Measurements from ENCODE around the gene SORCS2.

The SORCS2 gene

GRCh38 chr4:7224001-7224400 is 31.7 kb downstream of the SORCS2 start:
- no peak for DNase-seq (ENCODE audit: low read depth)

- no peak for DNase-seq (ENCODE audit: low read depth)
Observed at GRCh38 chr4:7224878-7225533, 32.7 kb downstream of the SORCS2 start.

DNA sequence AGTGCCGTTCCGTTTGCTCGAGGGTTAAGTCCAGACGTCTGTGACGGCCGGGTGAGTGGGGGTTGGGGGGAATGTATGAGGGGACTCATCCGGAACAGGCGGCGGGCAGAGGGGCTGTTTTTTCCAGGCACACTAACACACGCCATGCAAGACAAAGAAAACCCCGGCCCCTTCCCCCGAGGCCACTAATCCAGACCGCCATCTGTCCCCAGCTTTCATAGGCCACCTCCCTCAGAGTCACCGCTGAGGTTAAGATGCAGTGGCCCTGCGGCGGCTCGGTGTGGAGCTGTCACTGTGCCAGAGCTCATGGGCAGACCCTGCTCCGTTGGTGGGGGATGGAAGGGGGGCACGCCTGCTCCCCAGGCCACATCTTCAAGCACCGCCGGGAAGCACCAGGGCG is 34.1 kb downstream of the SORCS2 start:
- DNase-seq (ENCODE audit: low read depth), result no peak

DNA sequence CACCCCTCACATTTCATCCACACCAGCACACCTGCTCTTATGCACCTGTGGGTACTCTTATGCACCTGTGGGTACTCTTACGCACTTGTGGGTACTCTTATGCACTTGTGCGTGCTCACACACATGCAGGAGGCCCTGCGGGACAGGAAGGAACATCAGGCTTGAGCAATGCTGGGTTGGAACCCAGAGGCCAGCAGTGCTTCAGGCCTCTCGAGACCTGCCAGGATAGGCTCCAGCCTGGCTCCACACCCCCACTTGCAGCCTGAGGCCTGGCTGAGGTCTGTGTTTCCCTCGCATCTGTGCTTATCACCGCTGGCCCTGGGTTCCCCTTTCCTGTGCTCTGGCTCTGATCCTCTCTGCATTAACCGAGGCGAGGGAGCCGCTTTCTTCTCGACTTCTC is 34.7 kb downstream of the SORCS2 start:
- no peak for DNase-seq (ENCODE audit: low read depth)

DNA sequence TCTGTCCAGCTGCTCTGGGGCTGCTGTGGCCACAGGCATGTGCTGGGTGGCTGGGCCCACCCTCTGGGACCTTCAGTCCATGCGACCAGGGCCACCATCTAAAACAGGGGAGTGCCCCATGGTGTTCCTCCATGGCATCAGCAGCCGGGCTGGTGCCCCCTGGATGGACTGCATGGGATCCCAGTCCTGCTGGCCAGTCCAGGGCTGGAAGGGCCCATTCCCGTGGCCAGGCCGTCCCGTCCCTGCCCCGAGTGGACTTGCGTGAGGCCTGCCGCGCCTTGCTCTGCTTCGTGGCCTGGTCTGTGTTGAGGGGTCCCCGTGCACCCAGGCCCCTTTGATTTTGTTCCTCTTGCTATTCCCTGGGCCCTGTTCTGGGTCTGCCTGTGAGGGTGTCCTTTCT is 36.4 kb downstream of the SORCS2 start:
- no peak for DNase-seq (ENCODE audit: low read depth)

- no peak for DNase-seq (ENCODE audit: low read depth)
Observed at GRCh38 chr4:7232061-7232650, 39.8 kb downstream of the SORCS2 start.

DNA sequence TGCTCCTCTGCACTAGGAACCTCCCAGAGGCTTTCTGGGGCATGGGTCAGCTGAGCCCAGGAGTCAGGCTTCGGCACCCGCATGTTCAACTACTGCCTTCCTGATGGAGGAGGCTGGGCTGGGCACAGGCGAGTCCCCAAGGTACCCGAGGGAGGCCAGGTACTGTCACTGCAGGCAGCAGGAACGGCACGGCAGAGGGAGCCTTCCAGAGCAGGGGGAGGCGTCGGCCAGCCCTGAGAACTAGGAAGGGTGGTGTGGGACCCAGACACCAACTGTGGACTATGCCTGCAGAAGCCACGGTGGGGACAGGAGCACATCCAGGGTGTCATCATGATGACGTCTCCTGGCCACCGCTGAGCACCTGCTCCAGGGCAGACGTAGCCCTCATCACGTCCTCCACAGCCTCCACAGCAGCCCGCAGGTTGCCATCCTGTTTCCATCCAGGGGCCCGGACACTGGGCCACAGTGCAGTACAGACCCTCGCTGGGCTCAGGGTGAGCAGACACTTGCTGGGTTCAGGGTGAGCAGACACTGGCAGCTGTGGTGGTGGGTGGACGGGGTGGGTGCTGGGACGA is 40.8 kb downstream of the SORCS2 start:
- DNase-seq (ENCODE audit: low read depth), result no peak

GRCh38 chr4:7233601-7234000 is 41.3 kb downstream of the SORCS2 start:
- no peak for DNase-seq (ENCODE audit: low read depth)

GRCh38 chr4:7234355-7235029 is 42.2 kb downstream of the SORCS2 start:
- no peak for DNase-seq (ENCODE audit: low read depth)

DNA sequence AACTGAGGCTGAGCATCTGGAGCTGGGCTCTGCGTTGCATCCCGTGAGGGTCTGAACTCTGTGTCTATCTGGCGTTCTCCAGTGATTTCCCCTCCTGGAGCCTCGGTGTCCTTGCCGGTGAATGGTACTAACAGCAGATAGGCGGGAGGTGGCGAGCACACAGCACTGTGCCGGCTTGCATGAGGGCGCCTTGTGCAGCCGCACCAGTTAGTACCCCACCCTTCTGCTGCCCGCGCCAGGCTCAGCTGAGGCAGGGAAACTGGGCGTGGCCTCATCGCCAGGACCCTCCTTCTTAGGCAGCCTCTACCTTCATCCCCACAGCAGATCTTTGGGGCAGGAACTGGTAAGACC is 42.7 kb downstream of the SORCS2 start:
- DNase-seq (ENCODE audit: low read depth), result no peak

- no peak for DNase-seq (ENCODE audit: low read depth)
Observed at GRCh38 chr4:7236847-7237246, 44.5 kb downstream of the SORCS2 start.

- no peak for DNase-seq (ENCODE audit: low read depth)
Observed at GRCh38 chr4:7237873-7238272, 45.5 kb downstream of the SORCS2 start.

GRCh38 chr4:7238300-7238960 is 46.1 kb downstream of the SORCS2 start:
- no peak for DNase-seq (ENCODE audit: low read depth)

- DNase-seq (ENCODE audit: low read depth), result no peak
Observed at GRCh38 chr4:7239101-7239820, 46.9 kb downstream of the SORCS2 start.

GRCh38 chr4:7239844-7240243 is 47.5 kb downstream of the SORCS2 start:
- DNase-seq (ENCODE audit: low read depth), result no peak

GRCh38 chr4:7240306-7240705 is 48.0 kb downstream of the SORCS2 start:
- no peak for DNase-seq (ENCODE audit: low read depth)

GRCh38 chr4:7241597-7242125 is 49.3 kb downstream of the SORCS2 start:
- no peak for DNase-seq (ENCODE audit: low read depth)

- DNase-seq (ENCODE audit: low read depth), result no peak
Observed at GRCh38 chr4:7242766-7243165, 50.4 kb downstream of the SORCS2 start.

DNA sequence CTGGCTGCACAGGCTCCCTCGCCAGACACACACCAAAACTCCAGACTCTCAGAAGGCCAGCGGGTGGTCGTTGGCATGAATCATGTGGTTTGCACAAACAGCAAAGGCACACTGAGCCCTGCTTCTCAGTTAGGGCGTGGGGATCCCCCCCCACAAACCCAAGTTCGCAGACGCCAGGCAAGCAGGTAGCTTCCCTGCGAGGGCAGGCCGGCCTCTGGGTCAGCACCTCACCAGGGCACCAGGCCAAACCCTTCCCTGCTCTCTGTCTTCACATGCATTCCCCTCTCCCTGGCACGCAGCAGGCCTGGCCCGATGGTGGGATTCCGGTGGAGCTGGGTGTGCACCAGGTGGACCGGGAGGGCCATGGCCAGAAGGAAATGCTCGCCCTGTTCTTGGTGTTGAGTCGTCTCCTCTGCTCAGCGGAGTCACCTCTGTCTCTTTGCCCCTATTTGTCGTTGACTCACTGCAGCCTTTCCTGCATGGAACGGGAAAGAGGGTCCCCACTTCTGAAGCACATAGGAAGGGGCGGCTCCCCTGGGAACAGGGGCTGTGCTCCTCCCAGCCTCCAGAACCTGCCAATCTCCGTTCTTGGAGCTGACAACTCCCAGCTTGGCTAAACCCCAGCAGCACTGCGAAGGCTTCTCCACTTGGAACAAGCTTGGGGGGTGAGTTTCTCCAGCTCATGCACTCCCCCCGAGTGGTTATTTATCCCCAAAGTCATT is 51.4 kb downstream of the SORCS2 start:
- no peak for DNase-seq (ENCODE audit: low read depth)

DNA sequence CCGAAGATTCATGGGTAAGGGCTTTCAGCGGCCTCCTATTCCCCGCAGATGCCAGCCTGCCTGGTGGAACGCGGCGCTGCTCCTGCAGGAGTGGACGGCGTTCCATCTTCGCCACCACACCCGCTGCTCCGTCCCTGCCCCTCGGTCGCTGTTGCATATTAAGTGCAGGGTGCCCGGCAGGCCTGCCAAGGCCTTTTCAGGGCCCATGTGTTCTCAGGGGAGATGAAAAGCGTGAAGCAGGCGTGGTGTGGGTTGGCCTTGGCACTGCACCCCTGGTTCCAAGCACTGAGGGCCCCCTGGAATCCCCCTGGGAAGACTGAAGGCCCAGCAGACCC is 52.0 kb downstream of the SORCS2 start:
- no peak for DNase-seq (ENCODE audit: low read depth)

GRCh38 chr4:7244751-7245320 is 52.5 kb downstream of the SORCS2 start:
- no peak for DNase-seq (ENCODE audit: low read depth)
